GM18502 (cell line): ENCODE results near the gene C18orf32.
A peak's percentile ranks its signal among the peaks of the same experiment; 100 is the strongest.
"Not testable (repeated sequence)": the region's sequence is repeated elsewhere in the genome, so short reads cannot be mapped to it uniquely, and the experiment has no call there.

Experiments used
- ATAC-seq: cut with Tn5 transposase; IDR thresholded peaks from one replicate; pipeline ENCODE4 v1.9.1; 2021; ENCODE audit warnings: mild to moderate bottlenecking; ENCODE audit not compliant: unreplicated experiment, poor library complexity

Gene C18orf32

GRCh38 chr18:49506438-49506837 is 19.4 kb upstream of the C18orf32 start:
- ATAC-seq: not testable (repeated sequence)

- ATAC-seq: no peak
Observed at GRCh38 chr18:49503931-49504330, 16.9 kb upstream of the C18orf32 start.

DNA sequence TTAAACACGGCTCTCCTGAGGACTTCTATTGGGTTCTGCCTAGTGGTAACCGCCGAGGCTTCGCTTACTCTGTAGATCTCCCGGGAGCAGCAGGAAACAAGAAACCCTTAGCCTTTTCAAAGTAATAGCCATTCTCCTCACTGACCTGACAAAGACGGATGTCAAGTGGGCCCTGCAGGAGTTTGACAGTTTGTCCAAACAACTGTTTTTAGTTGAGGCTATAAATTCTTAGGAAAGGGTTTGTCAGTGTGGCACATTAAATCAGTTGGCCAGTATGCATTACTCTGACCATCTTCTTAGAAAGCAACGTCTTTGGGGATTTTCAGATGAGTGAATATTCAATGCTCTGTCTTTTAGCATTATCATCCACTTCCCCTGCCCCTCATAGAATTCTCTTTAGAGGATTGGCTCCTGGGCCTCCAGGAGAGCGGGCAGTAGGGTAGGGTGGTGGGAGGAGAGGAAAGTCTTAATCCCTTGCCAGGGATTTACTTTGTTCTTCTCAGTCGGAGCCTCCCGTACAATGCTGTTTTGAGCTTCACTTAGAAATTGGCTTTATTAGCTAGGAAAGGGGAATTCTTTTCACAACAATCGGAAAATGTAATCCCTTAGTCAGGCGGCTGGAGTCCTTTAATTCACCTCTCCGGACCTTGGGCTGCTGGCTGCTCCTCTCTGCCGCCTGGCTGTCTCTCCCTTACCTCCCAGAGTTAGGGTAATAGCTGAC is 13.3 kb upstream of the C18orf32 start:
- no peak for ATAC-seq

DNA sequence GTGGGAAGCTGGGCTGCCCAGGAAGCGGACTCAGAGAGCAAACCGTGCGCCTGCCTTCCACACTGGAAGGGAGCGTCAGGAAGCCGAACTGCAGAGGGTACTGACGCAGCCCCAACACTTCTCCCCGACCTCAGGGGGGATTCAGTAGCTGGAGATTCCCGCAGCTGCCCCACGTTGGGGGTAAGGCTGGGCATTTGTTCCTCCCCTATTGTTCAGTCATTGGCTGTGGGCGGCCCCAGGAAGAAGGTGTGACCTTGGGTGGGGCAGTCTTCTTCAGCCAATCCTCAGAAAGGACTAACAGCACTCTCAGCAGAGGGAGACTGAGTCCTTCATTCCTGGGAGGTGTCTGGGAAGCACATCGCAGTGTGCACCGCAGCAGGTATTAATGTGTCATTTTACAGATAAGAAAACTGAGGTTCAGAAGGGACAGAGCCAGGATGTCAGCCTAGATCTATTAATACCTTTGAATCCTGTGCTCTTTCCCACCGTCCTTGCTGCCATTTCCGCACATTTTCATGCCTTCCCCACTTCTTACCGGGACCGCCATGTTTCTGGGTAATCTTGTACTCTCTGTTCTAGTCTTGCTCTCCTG is 12.1 kb upstream of the C18orf32 start:
- ATAC-seq: no peak

GRCh38 chr18:49495480-49495879 is 8.4 kb upstream of the C18orf32 start:
- ATAC-seq: no peak

DNA sequence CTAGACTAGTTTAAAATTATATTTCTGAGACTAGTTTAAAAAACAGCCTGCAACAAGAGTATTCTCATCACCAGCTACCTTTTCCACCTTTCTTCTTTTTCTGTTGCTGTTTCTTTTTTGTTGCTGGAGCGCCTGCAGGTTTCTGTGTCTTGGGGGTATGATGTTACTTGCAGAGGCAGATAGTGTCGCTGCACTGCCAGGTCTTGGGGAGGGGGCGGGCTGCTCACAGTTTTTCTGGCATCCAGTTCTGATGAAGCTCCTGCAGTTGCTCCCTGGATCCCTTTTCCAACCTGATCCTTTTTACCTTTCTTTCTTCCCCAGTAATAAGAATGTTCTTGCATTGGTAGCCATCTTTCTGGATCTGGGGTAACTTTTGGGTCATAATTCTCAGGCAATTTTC is 8.0 kb upstream of the C18orf32 start:
- ATAC-seq: no peak

- no peak for ATAC-seq
Observed at GRCh38 chr18:49494660-49495059, 7.6 kb upstream of the C18orf32 start.

GRCh38 chr18:49492694-49493033 is 5.6 kb upstream of the C18orf32 start:
- ATAC-seq: no peak

DNA sequence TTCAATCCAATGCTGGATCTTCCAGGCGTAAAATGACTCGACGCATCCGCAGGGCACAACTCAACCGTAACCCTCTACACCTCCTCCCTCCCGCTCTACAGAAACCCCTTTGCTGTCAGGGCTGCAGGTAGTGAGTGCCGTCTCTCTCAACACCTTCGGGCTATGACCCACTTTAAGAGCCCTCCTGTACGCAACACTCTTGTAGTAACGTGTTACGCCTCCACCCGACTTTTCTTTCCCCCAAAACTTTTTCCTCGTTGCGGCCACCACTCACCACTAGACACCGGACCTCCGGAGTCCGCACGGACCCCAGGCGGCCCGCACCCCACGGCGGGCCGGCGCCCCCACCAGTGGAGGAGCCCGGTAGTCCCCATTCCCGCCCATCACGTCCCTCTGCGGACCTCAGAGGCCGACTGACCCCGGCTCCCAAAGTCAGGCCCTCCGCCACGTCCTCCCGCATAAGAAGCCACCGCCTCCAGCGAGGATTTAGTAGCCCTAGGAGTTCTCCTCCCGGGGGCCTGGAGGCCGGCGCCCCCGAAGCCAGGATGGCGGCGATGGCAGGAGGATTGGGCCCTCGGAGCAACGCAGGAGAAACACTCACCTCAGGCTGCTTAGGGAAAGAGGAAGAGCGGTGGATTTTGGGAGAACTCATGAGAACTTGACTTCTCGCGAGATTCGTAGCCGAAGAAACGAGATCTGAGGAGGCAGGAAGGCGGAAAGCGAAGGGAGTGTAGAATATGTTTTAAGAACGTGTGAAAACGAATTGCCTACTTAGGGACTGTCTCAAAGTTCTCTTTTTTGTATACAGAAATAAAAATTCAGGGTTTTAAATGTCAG is 5.0 kb upstream of the C18orf32 start, which contains the start of gene RPL17:
Gene RPL17 (minus strand): TSS at position 609 of the 837 bp plus-strand sequence.
- peak; percentile 75 for ATAC-seq

GRCh38 chr18:49491534-49491856 is 4.5 kb upstream of the C18orf32 start:
- no peak for ATAC-seq

- no peak for ATAC-seq
Observed at GRCh38 chr18:49490246-49490762, 3.3 kb upstream of the C18orf32 start.

DNA sequence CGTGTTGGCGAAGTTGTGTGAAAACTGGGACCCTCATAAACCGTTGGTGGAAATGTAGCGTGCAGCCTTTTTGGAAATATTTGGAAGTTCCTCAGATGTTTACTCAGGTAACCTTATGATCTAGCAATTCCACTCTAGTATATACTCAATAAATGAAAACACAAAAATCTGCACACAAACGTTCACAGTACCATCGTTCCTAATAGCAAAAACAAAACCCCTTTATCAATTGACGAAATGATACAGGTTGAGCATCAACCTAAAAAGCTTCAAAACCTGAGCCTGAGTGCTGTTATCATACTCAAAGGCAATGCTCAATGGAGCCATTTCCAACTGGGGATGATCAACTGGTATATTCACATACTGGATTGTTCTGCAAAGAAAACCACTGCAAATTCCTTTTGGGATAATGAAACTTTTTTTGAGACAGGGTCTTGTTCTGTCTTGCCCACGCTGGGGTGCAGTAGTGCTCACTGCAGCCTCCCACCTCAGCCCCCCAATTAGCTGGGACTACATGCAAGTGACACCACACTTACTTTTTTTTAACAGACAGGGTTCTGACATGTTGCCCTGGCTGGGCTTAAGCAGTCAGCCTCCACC is 777 bp upstream of the C18orf32 start:
- no peak for ATAC-seq

DNA sequence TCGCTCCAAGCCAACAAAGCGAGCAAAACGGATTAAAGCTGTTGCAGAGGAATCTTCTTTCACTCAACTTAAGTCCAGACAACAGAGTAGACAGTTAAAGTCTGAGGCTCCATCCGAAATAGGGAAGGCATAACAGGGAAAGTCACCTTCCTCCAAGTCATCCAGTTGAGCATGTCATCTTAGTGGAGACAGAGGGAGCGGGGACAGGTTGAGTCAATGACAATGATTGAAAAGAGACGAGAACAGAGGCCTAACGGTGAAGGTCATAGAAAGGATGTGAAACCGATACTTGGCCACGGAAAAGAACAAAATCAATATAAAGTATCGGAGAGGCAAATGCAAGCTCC is 455 bp downstream of the C18orf32 start:
- no peak for ATAC-seq

GRCh38 chr18:49486134-49486533 is 900 bp downstream of the C18orf32 start:
- ATAC-seq: no peak

GRCh38 chr18:49483198-49483597 is 3.8 kb downstream of the C18orf32 start:
- ATAC-seq: no peak

DNA sequence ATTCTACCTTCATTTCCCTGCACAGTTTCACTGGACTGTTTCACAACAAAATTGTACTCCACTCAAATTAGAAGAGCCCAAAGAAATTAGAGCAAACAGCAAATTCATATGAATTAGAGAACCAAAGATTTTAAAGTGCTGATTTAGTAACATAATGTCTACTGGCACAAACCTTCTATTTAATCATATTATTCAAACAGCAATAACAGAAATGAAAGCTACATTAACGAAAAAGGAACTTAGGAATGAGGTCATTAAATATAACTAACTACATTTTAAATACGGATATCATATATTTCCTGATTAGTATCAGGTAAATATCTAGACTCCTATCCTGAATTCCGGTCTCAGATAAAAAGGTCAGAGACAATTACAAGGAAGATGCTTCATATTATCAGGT is 5.1 kb downstream of the C18orf32 start:
- ATAC-seq: no peak

GRCh38 chr18:49481317-49481716 is 5.7 kb downstream of the C18orf32 start:
- ATAC-seq: no peak

GRCh38 chr18:49479381-49480137 is 7.5 kb downstream of the C18orf32 start:
- ATAC-seq: no peak

DNA sequence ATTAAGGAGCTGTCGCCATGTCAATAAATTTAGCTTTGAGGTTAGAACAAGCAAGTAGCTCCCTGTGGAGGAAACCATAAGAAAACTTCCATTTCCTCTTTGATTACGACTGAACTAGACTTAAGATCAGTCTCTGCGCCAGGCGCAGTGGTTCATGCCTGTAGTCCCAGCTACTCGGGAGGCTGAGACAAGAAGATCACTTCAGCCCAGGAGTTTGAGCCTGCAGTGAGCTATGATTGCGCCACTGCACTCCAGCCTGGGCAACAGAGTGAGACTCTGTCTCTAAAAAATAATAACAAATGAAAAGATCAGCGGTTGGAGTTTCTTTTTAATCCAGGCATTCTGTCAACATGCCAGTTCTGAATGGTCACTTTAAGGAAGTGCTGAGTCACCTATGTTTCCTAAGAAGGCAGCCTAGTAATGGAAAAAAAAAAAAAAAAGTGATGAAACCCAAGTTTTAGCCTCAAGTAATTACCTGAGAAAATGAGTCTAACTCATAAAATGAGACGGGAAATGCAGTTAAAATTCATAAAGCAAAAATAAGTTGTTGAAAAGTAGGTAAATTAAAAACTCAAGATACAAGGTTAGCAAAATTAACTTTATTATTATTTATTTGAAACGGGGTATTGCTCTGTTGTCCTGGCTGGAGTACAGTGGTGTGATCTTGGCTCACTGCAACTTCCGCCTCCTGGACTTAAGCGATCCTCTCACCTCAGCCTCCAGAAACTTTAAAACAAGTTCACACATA is 10.2 kb downstream of the C18orf32 start:
- no peak for ATAC-seq

DNA sequence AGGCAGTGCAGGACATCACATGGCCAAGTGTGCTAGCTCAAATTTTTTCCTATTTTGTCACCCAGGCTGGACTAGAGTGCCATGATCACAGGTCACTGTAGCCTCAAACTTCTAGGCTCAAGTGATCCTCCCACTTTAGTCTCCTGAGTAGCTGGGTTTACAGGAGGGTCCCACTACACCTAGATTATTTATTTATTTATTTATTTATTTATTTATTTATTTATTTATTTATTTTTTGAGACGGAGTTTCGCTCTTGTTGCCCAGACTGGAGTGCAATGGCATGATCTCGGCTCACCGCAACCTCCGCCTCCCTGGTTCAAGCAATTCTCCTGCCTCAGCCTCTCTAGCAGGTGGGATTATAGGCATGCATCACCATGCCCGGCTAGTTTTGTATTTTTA is 12.1 kb downstream of the C18orf32 start:
- ATAC-seq: not testable (repeated sequence)
